Liver (tissue), 9 donors: ENCODE measurements around the gene ARL3. TPM values are rescaled to one million over a fixed set of nuclear protein-coding genes. Genes with fewer than 3 reads are reported as not detected.

Experiments
- DNase-seq: peaks from one replicate; pipeline ENCODE4 v3.0.0-alpha.2; 2017; ENCODE audit warnings: low spot score
- H3K27ac ChIP-seq, 2 donors: one replicate each; pipeline ENCODE4 v1.7.0; 2013; ENCODE audit warnings: inconsistent platforms in 2 of 2, low read length in 2 of 2, control low read depth in 1 of 2, low read depth in 1 of 2, mild to moderate bottlenecking in 1 of 2
- H3K27me3 ChIP-seq, 4 donors: one replicate each; pipeline versions ENCODE4 v1.6.1 to v1.7.0; 2013; ENCODE audit warnings: low read length in 3 of 4, inconsistent platforms in 1 of 4, mild to moderate bottlenecking in 1 of 4, moderate library complexity in 1 of 4; ENCODE audit not compliant: control insufficient read depth in 4 of 4, insufficient read depth in 4 of 4
- H3K36me3 ChIP-seq, 4 donors: one replicate each; pipeline versions ENCODE4 v1.6.1 to v1.7.0; 2013; ENCODE audit warnings: low read length in 3 of 4, mild to moderate bottlenecking in 3 of 4, low read depth in 1 of 4, moderate library complexity in 1 of 4; ENCODE audit not compliant: control insufficient read depth in 4 of 4, insufficient read depth in 3 of 4
- H3K4me1 ChIP-seq, 4 donors: one replicate each; pipeline versions ENCODE4 v1.6.1 to v1.7.0; 2013; ENCODE audit warnings: low read length in 3 of 4, mild to moderate bottlenecking in 3 of 4, moderate library complexity in 1 of 4; ENCODE audit not compliant: control insufficient read depth in 4 of 4, insufficient read depth in 4 of 4
- H3K4me3 ChIP-seq, 3 donors: one replicate each; pipeline versions ENCODE4 v1.6.1 to v1.7.0; 2013; ENCODE audit warnings: low read length in 3 of 3, control low read depth in 1 of 3, low read depth in 1 of 3, mild to moderate bottlenecking in 1 of 3
- H3K9ac ChIP-seq, 2 donors: one replicate each; pipeline ENCODE4 v1.7.0; 2013; ENCODE audit warnings: low read length in 2 of 2, mild to moderate bottlenecking in 2 of 2, moderate library complexity in 2 of 2, control low read depth in 1 of 2, low read depth in 1 of 2
- H3K9me3 ChIP-seq, 4 donors: one replicate each; pipeline versions ENCODE4 v1.6.1 to v1.7.0; 2013; ENCODE audit warnings: low read length in 3 of 4; ENCODE audit not compliant: control insufficient read depth in 4 of 4
- FOXA1 ChIP-seq: IDR thresholded peaks from 2 replicates; pipeline ENCODE4 v1.6.1; 2016; ENCODE audit warnings: antibody characterized with exemption
- GABPA ChIP-seq, 2 donors: IDR thresholded peaks in 1 of 2; conservative IDR thresholded peaks in 1 of 2; 2 replicates each; pipeline ENCODE4 v1.6.1; 2016; ENCODE audit warnings: antibody characterized with exemption in 2 of 2, mild to moderate bottlenecking in 1 of 2, moderate library complexity in 1 of 2
- HNF4G ChIP-seq: IDR thresholded peaks from 2 replicates; pipeline ENCODE4 v1.6.1; 2016; ENCODE audit warnings: antibody characterized with exemption
- JUND ChIP-seq, 2 donors: IDR thresholded peaks; 2 replicates each; pipeline ENCODE4 v1.6.1; 2016; ENCODE audit warnings: antibody characterized with exemption in 2 of 2
- NR2F2 ChIP-seq: IDR thresholded peaks from 2 replicates; pipeline ENCODE4 v1.6.1; 2016; ENCODE audit warnings: antibody characterized with exemption
- RAD21 ChIP-seq, 2 donors: IDR thresholded peaks; 2 replicates each; pipeline ENCODE4 v1.6.1; 2016; ENCODE audit warnings: antibody characterized with exemption in 2 of 2, mild to moderate bottlenecking in 2 of 2
- RXRA ChIP-seq, 2 donors: IDR thresholded peaks; 2 replicates each; pipeline ENCODE4 v1.6.1; 2017 to 2018; ENCODE audit warnings: antibody characterized with exemption in 2 of 2, mild to moderate bottlenecking in 1 of 2
- SP1 ChIP-seq: IDR thresholded peaks from 2 replicates; pipeline ENCODE4 v1.6.1; 2018; ENCODE audit warnings: antibody characterized with exemption, mild to moderate bottlenecking
- YY1 ChIP-seq: IDR thresholded peaks from 2 replicates; pipeline ENCODE4 v1.6.1; 2016; ENCODE audit warnings: antibody characterized with exemption, mild to moderate bottlenecking
- WGBS: extraction: QIAGEN DNeasy Blood & Tissue Kit; methylation state at CpG from one replicate; pipeline ENCODE4 v1.1.7; 2013; 5-methylcytosine and 5-hydroxymethylcytosine counted together
- polyA plus RNA-seq, 2 donors: library from polyadenylated mRNA; stranded (reverse) in 1 of 2; unstranded in 1 of 2; fragments of 200-250 nt in 1 of 2; fragments of >200 nt in 1 of 2; fragmentation: Nextera tagmentation in 1 of 2; extraction: Ambion mirVana in 1 of 2; gene quantifications; one replicate each; pipeline versions ENCODE4 v1.2.1 to v1.2.3, GENCODE V29; 2013 to 2015
- total RNA-seq, 2 donors: library from RNA; depleted of rRNA; stranded (reverse); fragments of >200 nt; gene quantifications; one replicate each; pipeline ENCODE4 v1.2.3, GENCODE V29; 2014
- TF ChIP-seq, protein P1 (sequence below): IDR thresholded peaks from 2 replicates; pipeline ENCODE4 v1.6.1; 2016; ENCODE audit warnings: antibody characterized with exemption, mild to moderate bottlenecking
- TF ChIP-seq, protein P2 (sequence below): IDR thresholded peaks from 2 replicates; pipeline ENCODE4 v1.6.1; 2016; ENCODE audit warnings: antibody characterized with exemption
- TF ChIP-seq, protein P3 (sequence below): IDR thresholded peaks from 2 replicates; pipeline ENCODE4 v1.6.1; 2016; ENCODE audit warnings: antibody characterized with exemption
- TF ChIP-seq, protein P4 (sequence below): IDR thresholded peaks from 2 replicates; pipeline ENCODE4 v1.6.1; 2016; ENCODE audit warnings: antibody characterized with exemption
- donor health status: healthy.
- donor health status: healthy.
- donor health status: healthy.
- donor health status: healthy.
- donor health status: healthy.

ARL3 gene
- total and polyA plus RNA-seq, 4 donors, result 1.0 to 2.5 (median 2.3) TPM

GRCh38 chr10:102682981-102683380 lies 31.2 kb downstream of the ARL3 start (continued):
- TF ChIP-seq, protein P1, sequence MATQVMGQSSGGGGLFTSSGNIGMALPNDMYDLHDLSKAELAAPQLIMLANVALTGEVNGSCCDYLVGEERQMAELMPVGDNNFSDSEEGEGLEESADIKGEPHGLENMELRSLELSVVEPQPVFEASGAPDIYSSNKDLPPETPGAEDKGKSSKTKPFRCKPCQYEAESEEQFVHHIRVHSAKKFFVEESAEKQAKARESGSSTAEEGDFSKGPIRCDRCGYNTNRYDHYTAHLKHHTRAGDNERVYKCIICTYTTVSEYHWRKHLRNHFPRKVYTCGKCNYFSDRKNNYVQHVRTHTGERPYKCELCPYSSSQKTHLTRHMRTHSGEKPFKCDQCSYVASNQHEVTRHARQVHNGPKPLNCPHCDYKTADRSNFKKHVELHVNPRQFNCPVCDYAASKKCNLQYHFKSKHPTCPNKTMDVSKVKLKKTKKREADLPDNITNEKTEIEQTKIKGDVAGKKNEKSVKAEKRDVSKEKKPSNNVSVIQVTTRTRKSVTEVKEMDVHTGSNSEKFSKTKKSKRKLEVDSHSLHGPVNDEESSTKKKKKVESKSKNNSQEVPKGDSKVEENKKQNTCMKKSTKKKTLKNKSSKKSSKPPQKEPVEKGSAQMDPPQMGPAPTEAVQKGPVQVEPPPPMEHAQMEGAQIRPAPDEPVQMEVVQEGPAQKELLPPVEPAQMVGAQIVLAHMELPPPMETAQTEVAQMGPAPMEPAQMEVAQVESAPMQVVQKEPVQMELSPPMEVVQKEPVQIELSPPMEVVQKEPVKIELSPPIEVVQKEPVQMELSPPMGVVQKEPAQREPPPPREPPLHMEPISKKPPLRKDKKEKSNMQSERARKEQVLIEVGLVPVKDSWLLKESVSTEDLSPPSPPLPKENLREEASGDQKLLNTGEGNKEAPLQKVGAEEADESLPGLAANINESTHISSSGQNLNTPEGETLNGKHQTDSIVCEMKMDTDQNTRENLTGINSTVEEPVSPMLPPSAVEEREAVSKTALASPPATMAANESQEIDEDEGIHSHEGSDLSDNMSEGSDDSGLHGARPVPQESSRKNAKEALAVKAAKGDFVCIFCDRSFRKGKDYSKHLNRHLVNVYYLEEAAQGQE, result no peak
- TF ChIP-seq, protein P2, sequence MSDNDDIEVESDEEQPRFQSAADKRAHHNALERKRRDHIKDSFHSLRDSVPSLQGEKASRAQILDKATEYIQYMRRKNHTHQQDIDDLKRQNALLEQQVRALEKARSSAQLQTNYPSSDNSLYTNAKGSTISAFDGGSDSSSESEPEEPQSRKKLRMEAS, result no peak
- no peak for TF ChIP-seq YY1
- no peak for TF ChIP-seq GABPA (IDR thresholded peaks at IDR 0.05 in 1 of 2, conservative IDR thresholded peaks at IDR 0.05 in 1 of 2)

- Histone ChIP-seq H3K27me3 (no peaks in the 10 kb centered on the region), H3K27ac (no peak overlapping the region)
These were observed 31.8 kb downstream of the ARL3 start for GRCh38 chr10:102682416-102682815.

DNA sequence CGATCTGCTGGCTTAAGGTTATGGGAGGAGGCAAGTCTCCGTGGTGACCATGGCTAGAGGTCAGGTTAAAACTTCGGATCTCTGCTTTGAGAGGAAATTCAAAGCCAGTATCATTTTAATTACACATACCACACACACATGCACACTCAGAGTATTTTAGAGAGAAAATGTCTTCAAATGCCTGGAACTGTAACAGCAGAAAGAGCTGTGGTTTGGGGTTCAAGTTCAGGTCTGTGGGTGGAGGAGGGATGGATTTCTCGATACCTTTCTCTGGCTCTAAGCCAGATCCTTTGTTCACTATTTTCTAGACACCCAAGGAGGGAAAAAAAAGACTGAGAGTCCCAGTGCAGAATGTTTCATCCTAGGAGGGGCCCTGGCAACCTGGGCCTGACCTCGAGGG lies 32.5 kb downstream of the ARL3 start:
- no peak overlapping the region for H3K4me3 ChIP-seq
- WGBS, result 88% methylated on average over 5 of the region's 5 CpGs
- TF ChIP-seq, protein P3, sequence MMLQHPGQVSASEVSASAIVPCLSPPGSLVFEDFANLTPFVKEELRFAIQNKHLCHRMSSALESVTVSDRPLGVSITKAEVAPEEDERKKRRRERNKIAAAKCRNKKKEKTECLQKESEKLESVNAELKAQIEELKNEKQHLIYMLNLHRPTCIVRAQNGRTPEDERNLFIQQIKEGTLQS, result no peak
- no peak for TF ChIP-seq NR2F2
- TF ChIP-seq YY1, result no peak
- no peak for TF ChIP-seq RXRA (IDR thresholded peaks at IDR 0.05)
- no peak for TF ChIP-seq JUND (IDR thresholded peaks at IDR 0.05)
- TF ChIP-seq, protein P2, result no peak
- no peak for TF ChIP-seq RAD21 (IDR thresholded peaks at IDR 0.05)
- TF ChIP-seq, protein P1, result no peak
- TF ChIP-seq SP1, result no peak
- TF ChIP-seq FOXA1, result no peak
- TF ChIP-seq, protein P4, sequence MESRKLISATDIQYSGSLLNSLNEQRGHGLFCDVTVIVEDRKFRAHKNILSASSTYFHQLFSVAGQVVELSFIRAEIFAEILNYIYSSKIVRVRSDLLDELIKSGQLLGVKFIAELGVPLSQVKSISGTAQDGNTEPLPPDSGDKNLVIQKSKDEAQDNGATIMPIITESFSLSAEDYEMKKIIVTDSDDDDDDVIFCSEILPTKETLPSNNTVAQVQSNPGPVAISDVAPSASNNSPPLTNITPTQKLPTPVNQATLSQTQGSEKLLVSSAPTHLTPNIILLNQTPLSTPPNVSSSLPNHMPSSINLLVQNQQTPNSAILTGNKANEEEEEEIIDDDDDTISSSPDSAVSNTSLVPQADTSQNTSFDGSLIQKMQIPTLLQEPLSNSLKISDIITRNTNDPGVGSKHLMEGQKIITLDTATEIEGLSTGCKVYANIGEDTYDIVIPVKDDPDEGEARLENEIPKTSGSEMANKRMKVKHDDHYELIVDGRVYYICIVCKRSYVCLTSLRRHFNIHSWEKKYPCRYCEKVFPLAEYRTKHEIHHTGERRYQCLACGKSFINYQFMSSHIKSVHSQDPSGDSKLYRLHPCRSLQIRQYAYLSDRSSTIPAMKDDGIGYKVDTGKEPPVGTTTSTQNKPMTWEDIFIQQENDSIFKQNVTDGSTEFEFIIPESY, result no peak

More at GRCh38 chr10:102682416-102682815, 31.8 kb downstream of the ARL3 start:
- Histone ChIP-seq H3K9ac (no peak overlapping the region), H3K4me3 (no peak overlapping the region), H3K9me3 (no peaks in the 10 kb centered on the region), H3K4me1 (peaks cover 0 to 6% (median 3%) of the 10 kb centered on the region in 4 donors), H3K36me3 (no peaks in the 10 kb centered on the region)
- DNase-seq, result no peak
- TF ChIP-seq NR2F2 (no peak), FOXA1 (no peak), RAD21 (IDR thresholded peaks at IDR 0.05) (no peak), RXRA (IDR thresholded peaks at IDR 0.05) (no peak), SP1 (no peak), HNF4G (no peak), YY1 (no peak), JUND (IDR thresholded peaks at IDR 0.05) (no peak)
- TF ChIP-seq, protein P4, result no peak
- WGBS, result 95% methylated on average over 7 of the region's 7 CpGs

More for the DNA sequence above, 32.5 kb downstream of the ARL3 start:
- no peaks in the 10 kb centered on the region for H3K9me3 ChIP-seq
- H3K36me3 ChIP-seq, result no peaks in the 10 kb centered on the region
- no peak for DNase-seq
- H3K9ac ChIP-seq, result no peak overlapping the region
- H3K27ac ChIP-seq, result no peak overlapping the region
- no peaks in the 10 kb centered on the region for H3K27me3 ChIP-seq
- H3K4me1 ChIP-seq, result peaks cover 4 to 13% (median 10%) of the 10 kb centered on the region in 4 donors
